IMR-90 (cell line): ENCODE results near the gene ADCK2. TPM values are rescaled to one million over a fixed set of nuclear protein-coding genes. Genes with fewer than 3 reads are reported as not detected.
A peak's percentile ranks its signal among the peaks of the same experiment; 100 is the strongest.

ENCODE experiments used
- ATAC-seq: fragments of 200-7000 bp; cut with Tn5 transposase; 2 replicates; pipeline ENCODE4 v1.9.1; 2020; ENCODE audit warnings: low read depth, mild to moderate bottlenecking, moderate library complexity
- BruUV-seq: library from RNA; stranded (reverse); fragments of 400-500 nt; replicated peaks from 2 replicates; lab custom pipeline; 2021; lab: Mats Ljungman, UMichigan
- CTCF ChIA-PET: fragments of 300-600 bp; formaldehyde crosslinking; extraction: SDS; loops from one replicate; lab custom pipeline; 2021; ENCODE audit warnings: antibody characterized with exemption; lab: Yijun Ruan, JAX
- POLR2A ChIA-PET: fragments of 300-600 bp; sonication (Branson Sonifier 250); formaldehyde crosslinking; loops from one replicate; lab custom pipeline; 2022; ENCODE audit warnings: antibody characterized with exemption; ENCODE audit not compliant: unreplicated experiment; lab: Charles Lee
- DNase-seq: peaks from one replicate; pipeline ENCODE4 v3.0.0; 2013
- H2AFZ ChIP-seq: replicated peaks from 2 replicates; pipeline ENCODE3; 2013; ENCODE audit warnings: low read length, mild to moderate bottlenecking; ENCODE audit not compliant: poor library complexity
- H2AK5ac ChIP-seq: 2 replicates; pipeline ENCODE4 v1.6.1; 2013; ENCODE audit warnings: low read depth, low read length, inconsistent platforms
- H2AK9ac ChIP-seq: replicated peaks from 2 replicates; pipeline ENCODE3; 2013; ENCODE audit warnings: mild to moderate bottlenecking, low read depth, low read length, moderate library complexity; ENCODE audit not compliant: poor library complexity
- H2BK120ac ChIP-seq: 2 replicates; pipeline ENCODE4 v1.6.1; 2013; ENCODE audit warnings: low read depth, low read length, inconsistent platforms
- H2BK15ac ChIP-seq: 3 replicates; pipeline ENCODE4 v1.6.1; 2013; ENCODE audit warnings: low read depth, low read length, inconsistent platforms
- H2BK20ac ChIP-seq: 2 replicates; pipeline ENCODE4 v1.6.1; 2013; ENCODE audit warnings: low read depth, mild to moderate bottlenecking, inconsistent platforms, low read length, moderate library complexity
- H2BK5ac ChIP-seq: 2 replicates; pipeline ENCODE4 v1.6.1; 2013; ENCODE audit warnings: mild to moderate bottlenecking, low read depth, low read length, inconsistent platforms; ENCODE audit not compliant: poor library complexity, severe bottlenecking
- H3K14ac ChIP-seq: replicated peaks from 2 replicates; pipeline ENCODE4 v1.6.1; 2013; ENCODE audit warnings: low read depth, low read length, inconsistent platforms
- H3K18ac ChIP-seq: 2 replicates; pipeline ENCODE4 v1.6.1; 2013; ENCODE audit warnings: low read depth, low read length, control low read depth
- H3K23ac ChIP-seq: 2 replicates; pipeline ENCODE4 v1.6.1; 2013; ENCODE audit warnings: low read depth, low read length, inconsistent platforms
- H3K27ac ChIP-seq: 2 replicates; pipeline ENCODE4 v1.5.1; 2013; ENCODE audit warnings: mild to moderate bottlenecking, control low read depth, low read length; ENCODE audit not compliant: insufficient read depth
- H3K27me3 ChIP-seq: 2 replicates; pipeline ENCODE4 v1.6.1; 2013; ENCODE audit warnings: low read length; ENCODE audit not compliant: control insufficient read depth, insufficient read depth
- H3K36me3 ChIP-seq: 2 replicates; pipeline ENCODE4 v1.6.1; 2013; ENCODE audit warnings: low read length, mixed read lengths; ENCODE audit not compliant: control insufficient read depth, insufficient read depth
- H3K4ac ChIP-seq: 2 replicates; pipeline ENCODE4 v1.6.1; 2013; ENCODE audit warnings: low read depth, low read length, inconsistent platforms
- H3K4me1 ChIP-seq: 2 replicates; pipeline ENCODE4 v1.6.1; 2013; ENCODE audit warnings: low read length, mixed read lengths; ENCODE audit not compliant: control insufficient read depth, insufficient read depth
- H3K4me2 ChIP-seq: 2 replicates; pipeline ENCODE4 v1.6.1; 2013; ENCODE audit warnings: low read depth, mild to moderate bottlenecking, control low read depth, low read length, moderate library complexity
- H3K4me3 ChIP-seq: 2 replicates; pipeline ENCODE4 v1.5.1; 2013; ENCODE audit warnings: low read depth, mild to moderate bottlenecking, control low read depth, low read length, moderate library complexity; ENCODE audit not compliant: insufficient read depth
- H3K56ac ChIP-seq: 2 replicates; pipeline ENCODE4 v1.6.1; 2013; ENCODE audit warnings: low read length, inconsistent platforms; ENCODE audit not compliant: insufficient read depth; ENCODE audit errors: extremely low read depth
- H3K79me1 ChIP-seq, 2 experiments: 2 replicates each; pipeline ENCODE4 v1.6.1; 2013; ENCODE audit warnings: low read length in 2 of 2, inconsistent platforms in 1 of 2, low read depth in 1 of 2
- H3K9ac ChIP-seq: 2 replicates; pipeline ENCODE4 v1.6.1; 2013; ENCODE audit warnings: low read depth, low read length, control low read depth
- H3K9me1 ChIP-seq: 2 replicates; pipeline ENCODE4 v1.6.1; 2013; ENCODE audit warnings: low read length, inconsistent platforms; ENCODE audit not compliant: insufficient read depth
- H3K9me3 ChIP-seq: 2 replicates; pipeline ENCODE4 v1.6.1; 2013; ENCODE audit warnings: low read length; ENCODE audit not compliant: control insufficient read depth, insufficient read depth
- H4K20me1 ChIP-seq: 2 replicates; pipeline ENCODE4 v1.6.1; 2013; ENCODE audit warnings: low read length, inconsistent platforms; ENCODE audit not compliant: insufficient read depth
- H4K5ac ChIP-seq: 2 replicates; pipeline ENCODE4 v1.6.1; 2013; ENCODE audit warnings: mild to moderate bottlenecking, low read depth, low read length, control low read depth
- H4K8ac ChIP-seq, 2 experiments: 2 replicates each; pipeline ENCODE4 v1.6.1; 2013; ENCODE audit warnings: low read depth in 2 of 2, low read length in 2 of 2, control low read depth in 1 of 2, inconsistent platforms in 1 of 2
- H4K91ac ChIP-seq: 2 replicates; pipeline ENCODE4 v1.6.1; 2013; ENCODE audit warnings: low read depth, low read length, inconsistent platforms; ENCODE audit not compliant: insufficient read depth
- BHLHE40 ChIP-seq: fragments of 150-350 bp; IDR thresholded peaks from 2 replicates; pipeline ENCODE4 v1.6.1; 2016; ENCODE audit warnings: mild to moderate bottlenecking, low read depth, low read length
- CTCF ChIP-seq: conservative IDR thresholded peaks from 2 replicates; pipeline ENCODE4 v1.5.1; 2012; ENCODE audit warnings: mild to moderate bottlenecking, low read depth, low read length, improper control_type of control experiment
- FOS ChIP-seq: fragments of 150-350 bp; IDR thresholded peaks from 2 replicates; pipeline ENCODE4 v1.6.1; 2016; ENCODE audit warnings: low read depth, low read length
- RAD21 ChIP-seq: IDR thresholded peaks from 2 replicates; pipeline ENCODE4 v1.6.1; 2012; ENCODE audit warnings: low read length, improper control_type of control experiment
- RCOR1 ChIP-seq: IDR thresholded peaks from 2 replicates; pipeline ENCODE4 v1.6.1; 2012; ENCODE audit warnings: mild to moderate bottlenecking, low read length, improper control_type of control experiment; ENCODE audit not compliant: insufficient replicate concordance
- SMC3 ChIP-seq: fragments of 150-350 bp; IDR thresholded peaks from 2 replicates; pipeline ENCODE4 v1.6.1; 2016; ENCODE audit warnings: low read depth, mild to moderate bottlenecking, antibody characterized with exemption, low read length, moderate library complexity
- WGBS, 2 experiments: methylation state at CpG; one replicate each; pipeline versions ENCODE4 v1.1.5 to v1.1.7; 2013; ENCODE audit warnings: missing lambda C conversion rate in 2 of 2; ENCODE audit not compliant: insufficient read length in 1 of 2; ENCODE audit errors: extremely low coverage in 2 of 2; 5-methylcytosine and 5-hydroxymethylcytosine counted together
- dilution Hi-C: fragments of 300-500 bp; cut with HindIII; formaldehyde crosslinking; loops from one replicate; pipeline ENCODE4 v1.14.3; 2018; ENCODE audit warnings: low sequenced_read_pairs; ENCODE audit not compliant: unreplicated experiment
- in situ Hi-C: fragments of 300-500 bp; cut with MboI; formaldehyde crosslinking; loops from 3 replicates; pipeline ENCODE4 v1.14.3; 2019; ENCODE audit warnings: low sequenced_read_pairs, inconsistent platforms, mixed read lengths
- intact Hi-C: fragments of 100-400 bp; cut with micrococcal nuclease; formaldehyde crosslinking; loops from 2 replicates; pipeline ENCODE4 v1.10.0; 2022
- polyA plus RNA-seq, 3 experiments: library from polyadenylated mRNA; depleted of rRNA; stranded (reverse); fragments of >200 nt; gene quantifications; 2 replicates each; pipeline ENCODE4 v1.2.3, GENCODE V29; 2012; ENCODE audit warnings: low replicate concordance in 1 of 3
- total RNA-seq: library from RNA; depleted of rRNA; stranded (reverse); fragments of >200 nt; gene quantifications from 2 replicates; pipeline ENCODE4 v1.2.3, GENCODE V29; 2012

ADCK2 gene
- total and polyA plus RNA-seq, 2 of the 4 experiments (the other 2 are of a cell fraction): 7.1 to 10.0 TPM

DNA sequence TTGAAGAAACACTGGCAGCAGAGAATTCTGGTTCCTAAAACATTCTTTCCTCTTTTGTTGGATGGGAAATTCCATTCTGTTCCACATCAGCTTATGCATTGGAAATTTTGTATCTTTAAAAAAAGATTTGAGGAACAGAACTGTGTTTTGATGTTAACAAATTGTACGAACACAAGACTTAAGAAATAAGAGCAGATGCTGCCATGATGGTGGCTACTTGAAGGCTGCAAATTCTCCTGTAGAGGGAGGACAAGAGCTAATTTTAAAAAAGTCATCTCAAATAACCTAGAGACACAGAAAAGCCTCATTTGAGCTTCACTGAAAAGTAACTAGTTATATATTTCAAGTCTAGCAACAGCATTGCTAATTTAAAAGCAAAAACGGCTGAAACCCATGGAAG lies 53.5 kb downstream of the ADCK2 start:
- H2AFZ ChIP-seq: no peak overlapping the region
- H2AK5ac ChIP-seq: no peak overlapping the region
- in situ Hi-C loops (no loop called here), dilution Hi-C loops (no loop called here), intact Hi-C loops (loop anchor here (5.0 kb wide), 1 partner anchor 806 kb away; no protein-coding TSS in a partner anchor)
- no peak overlapping the region for H3K18ac ChIP-seq
- H4K5ac ChIP-seq: no peak overlapping the region
- H3K36me3 ChIP-seq: peaks cover 6% of the 10 kb centered on the region
- CTCF ChIA-PET: interaction anchor here (1.0 to 1.7 kb wide), 4 partner anchors 12 to 69 kb away, joined by 3 to 11 read pairs (median 4); no protein-coding TSS in a partner anchor
- no peak overlapping the region for H3K4me2 ChIP-seq
- no peak for ATAC-seq
- no peak overlapping the region for H3K4me3 ChIP-seq
- no CpG with 5 or more reads among the region's 2 CpGs for WGBS, 2 experiments
- peak; percentile 23 for DNase-seq
- no peak overlapping the region for H2AK9ac ChIP-seq
- no peak overlapping the region for H2BK15ac ChIP-seq
- no peak overlapping the region for H3K23ac ChIP-seq
- no peak for TF ChIP-seq SMC3
- peak; percentile 36 for TF ChIP-seq CTCF
- TF ChIP-seq RAD21: 0 out of 2 replicates have a peak, but pooled peaks have one; percentile 26
- no peak for TF ChIP-seq FOS
- no peak for TF ChIP-seq BHLHE40
- TF ChIP-seq RCOR1: no peak
- no peak overlapping the region for H2BK5ac ChIP-seq
- no peaks in the 10 kb centered on the region for H3K9me3 ChIP-seq
- H2BK20ac ChIP-seq: no peak overlapping the region
- peaks cover 0 to 3% of the 10 kb centered on the region in 2 experiments; a peak in 2 of 4 replicates for H3K79me1 ChIP-seq
- H3K27me3 ChIP-seq: no peaks in the 10 kb centered on the region
- no peak overlapping the region for H3K4ac ChIP-seq
- no peak overlapping the region for H3K56ac ChIP-seq
- no peaks in the 10 kb centered on the region for H4K20me1 ChIP-seq
- BruUV-seq: no TSS peak
- no peaks in the 10 kb centered on the region; the same call in 1 of the 2 replicates for H3K4me1 ChIP-seq
- H4K8ac ChIP-seq: no peak overlapping the region
- H3K9ac ChIP-seq: no peak overlapping the region
- H3K27ac ChIP-seq: no peak overlapping the region
- no peak overlapping the region for H3K14ac ChIP-seq
- H2BK120ac ChIP-seq: no peak overlapping the region
- POLR2A ChIA-PET: no interaction called here
- H4K91ac ChIP-seq: no peak overlapping the region
- H3K9me1 ChIP-seq: no peaks in the 10 kb centered on the region; the same call in 1 of the 2 replicates
